GM19395 (cell line): ENCODE measurements around the gene CHN2.

ENCODE experiments used
- ATAC-seq: cut with Tn5 transposase; IDR thresholded peaks from one replicate; pipeline ENCODE4 v1.9.1; 2021; ENCODE audit warnings: mild to moderate bottlenecking, moderate library complexity; ENCODE audit not compliant: unreplicated experiment

The CHN2 gene

DNA sequence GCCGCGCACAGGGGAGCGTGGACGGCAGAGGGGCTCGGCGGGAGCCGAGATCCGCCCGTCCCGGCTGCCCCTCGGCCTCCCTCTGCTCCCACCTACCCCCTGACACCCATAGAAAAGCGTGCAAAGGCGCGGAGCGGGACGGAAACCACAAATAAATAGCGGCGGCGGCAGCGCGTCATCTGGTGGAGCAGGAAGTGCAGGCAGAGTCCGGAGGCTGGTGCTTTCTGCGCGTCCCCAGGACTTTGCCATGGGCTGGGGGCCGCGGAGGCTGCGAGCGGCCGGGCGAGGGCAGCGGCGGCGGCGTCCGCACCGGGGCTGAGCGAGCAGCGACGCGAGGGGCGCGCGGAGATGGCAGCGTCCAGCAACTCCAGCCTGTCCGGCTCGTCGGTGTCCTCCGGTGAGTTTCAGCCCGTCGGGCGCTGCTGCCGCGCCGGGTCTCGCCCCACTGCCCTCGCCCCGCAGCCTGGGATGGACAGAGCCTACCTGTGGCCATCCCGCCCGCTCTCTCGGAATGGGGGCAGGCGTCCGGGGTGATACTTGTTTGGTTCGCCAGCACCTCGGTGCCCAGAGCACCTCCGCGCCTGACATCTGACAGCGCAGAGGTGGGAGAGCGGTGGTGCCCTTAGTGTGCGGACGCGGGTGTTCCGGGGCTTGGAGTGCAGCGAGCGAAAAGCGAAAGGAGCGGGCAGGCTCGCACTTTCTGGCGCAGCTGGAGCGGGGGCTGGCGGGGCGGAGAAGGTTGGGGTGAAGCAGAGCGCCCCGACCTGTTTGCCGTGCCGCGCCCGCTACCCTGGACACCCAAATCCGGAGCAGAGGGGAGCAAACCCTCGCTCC, at the start of gene CHN2:
Gene CHN2, plus strand, starts transcription at position 182 of the 834 bp plus-strand sequence.
- no peak for ATAC-seq

DNA sequence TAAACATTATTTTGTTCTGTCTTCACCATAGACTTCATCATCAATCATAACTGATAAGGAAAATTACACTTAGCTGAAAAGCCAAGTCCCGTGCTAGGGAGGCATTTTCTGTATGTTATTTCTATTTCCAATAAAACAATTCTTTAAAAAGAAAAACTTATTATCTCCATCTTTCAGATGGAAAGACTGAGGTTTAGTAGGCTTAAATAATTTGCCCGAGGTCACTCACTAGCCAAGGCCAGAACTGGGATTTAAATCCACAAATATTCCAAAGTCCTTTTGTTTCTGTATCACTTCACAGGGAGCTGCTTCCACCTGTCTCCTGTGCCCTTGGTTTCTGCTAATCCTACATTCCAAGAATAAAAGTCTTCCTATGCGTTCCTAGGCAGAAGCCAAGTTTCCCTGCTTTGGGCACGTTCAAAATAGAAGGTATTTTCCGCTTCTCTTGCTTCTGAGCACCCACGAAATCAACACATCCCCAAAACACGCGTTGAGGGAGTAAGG, 49.0 kb upstream of the CHN2 start:
- no peak for ATAC-seq

DNA sequence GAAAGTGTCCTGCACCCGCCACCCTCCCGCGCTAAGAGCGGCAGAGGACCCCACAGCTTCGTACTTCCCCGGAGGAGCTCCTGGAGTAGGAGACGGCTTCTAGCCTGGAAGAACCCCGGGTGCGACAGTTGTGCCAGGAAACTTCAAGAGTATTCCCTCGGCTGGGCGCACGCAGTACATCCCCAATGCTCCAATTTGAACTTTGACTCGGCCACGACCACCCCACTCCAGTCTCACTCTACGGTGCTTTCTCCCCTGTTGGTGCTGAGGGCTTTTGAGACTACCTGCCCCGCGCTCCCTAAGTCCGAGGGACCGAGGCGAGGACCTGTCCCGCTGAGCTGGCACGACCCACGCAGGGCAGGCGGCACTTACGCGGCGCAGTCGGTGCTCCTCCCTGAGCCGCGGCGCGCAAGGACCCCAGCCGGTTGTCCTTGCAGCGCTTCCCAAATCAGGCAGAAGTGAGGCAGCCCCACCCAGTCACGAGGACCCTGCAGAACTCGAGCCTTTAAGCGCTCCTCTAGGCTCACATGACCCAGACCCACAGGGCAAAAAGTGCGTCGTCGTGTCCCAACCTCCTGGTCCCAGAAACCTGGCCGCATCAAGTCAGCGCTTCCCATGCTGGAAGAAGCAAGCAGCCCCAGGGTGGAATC, 48.4 kb upstream of the CHN2 start, which contains the start of gene CPVL:
Gene CPVL, minus strand, starts transcription at position 481 of the 650 bp plus-strand sequence. CDS start 25,476 bp downstream, outside the sequence.
- ATAC-seq: no peak

DNA sequence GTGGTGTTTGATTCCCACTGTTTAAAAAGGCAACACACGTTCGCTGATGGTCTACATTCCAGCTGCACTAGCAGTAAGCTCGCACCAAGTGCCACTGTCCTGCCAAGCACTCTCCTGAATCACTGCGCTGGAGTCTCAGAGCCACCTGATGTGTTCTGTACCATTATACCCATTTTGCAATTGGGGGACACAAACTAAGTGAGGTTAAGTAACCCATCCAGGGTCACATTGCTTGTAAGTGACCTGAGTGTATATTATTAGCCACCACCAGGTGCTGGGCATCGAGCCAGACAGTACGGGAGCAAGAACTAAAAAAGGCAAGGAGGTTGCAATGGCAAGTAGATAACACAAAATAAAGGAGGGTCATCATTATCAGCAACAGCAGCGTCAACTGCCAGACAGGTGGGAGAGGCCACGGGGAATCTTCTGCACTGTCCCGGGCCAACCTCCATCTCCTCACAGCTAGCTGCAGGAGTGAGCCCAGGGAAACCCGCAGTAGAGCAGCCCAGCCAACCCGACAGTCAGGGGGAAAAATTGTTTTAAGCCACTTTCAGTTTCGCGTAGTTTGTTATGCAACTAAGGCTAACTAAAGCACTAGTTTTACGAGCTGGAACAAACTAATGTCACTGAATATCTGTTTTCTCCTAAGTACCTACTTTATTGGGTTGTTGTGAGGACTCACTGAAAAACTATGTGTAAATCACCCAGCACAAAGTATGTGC, 47.5 kb upstream of the CHN2 start:
- no peak for ATAC-seq

DNA sequence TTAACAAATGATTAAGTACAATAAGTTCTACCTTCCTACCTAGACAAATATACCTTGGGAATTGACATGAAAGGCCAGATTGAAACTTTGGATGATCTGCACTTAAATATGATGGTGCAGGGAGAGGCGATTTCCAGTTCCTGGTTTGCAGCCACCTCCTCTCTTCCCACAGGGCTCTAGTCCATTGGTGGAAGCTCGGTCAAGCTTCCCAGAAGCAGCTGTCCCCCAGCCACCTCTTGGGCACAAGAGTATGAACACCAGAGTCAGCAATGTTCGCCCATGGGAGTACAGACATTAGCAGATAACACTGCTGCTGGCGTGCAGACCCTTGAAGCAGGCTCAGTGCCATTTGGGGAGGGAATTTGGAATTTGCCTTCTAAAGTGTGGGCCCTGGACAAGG, 46.8 kb upstream of the CHN2 start:
- ATAC-seq: no peak

DNA sequence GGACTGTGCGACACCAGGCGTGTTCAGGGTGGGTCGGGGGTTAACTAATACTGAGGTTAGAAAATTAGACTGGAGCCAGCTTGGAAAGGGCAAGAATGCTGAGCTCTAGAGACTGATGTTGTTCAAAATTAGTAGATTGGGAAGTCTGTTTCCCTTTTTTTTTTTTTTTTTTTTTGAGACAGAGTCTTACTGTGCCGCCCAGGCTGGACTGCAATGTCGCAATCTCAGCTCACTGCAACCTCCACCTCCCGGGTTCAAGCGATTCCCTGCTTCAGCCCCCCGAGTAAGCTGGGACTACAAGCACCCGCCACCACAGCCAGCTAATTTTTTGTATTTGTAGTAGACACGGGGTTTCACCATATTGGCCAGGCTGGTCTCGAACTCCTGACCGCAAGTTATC, 45.5 kb upstream of the CHN2 start:
- ATAC-seq: no peak

DNA sequence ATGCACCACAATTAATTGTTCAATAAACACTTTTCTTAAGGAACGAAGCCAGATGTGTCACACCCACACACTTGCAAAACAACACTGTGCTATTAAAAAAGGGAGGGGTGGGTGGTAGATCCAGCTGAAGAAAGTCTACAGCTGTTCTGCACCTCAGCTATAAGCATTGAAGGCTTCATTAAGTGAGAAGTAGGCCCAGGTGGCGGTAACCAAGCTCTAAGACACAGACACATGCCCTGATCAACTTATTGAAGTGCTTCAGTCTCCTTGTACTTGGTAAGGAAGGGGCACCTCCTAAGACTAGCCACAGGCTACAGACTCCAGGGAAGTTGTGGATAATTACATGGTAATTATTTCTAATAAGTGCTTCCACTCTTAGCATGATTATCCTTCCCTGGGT, 43.7 kb upstream of the CHN2 start:
- no peak for ATAC-seq

DNA sequence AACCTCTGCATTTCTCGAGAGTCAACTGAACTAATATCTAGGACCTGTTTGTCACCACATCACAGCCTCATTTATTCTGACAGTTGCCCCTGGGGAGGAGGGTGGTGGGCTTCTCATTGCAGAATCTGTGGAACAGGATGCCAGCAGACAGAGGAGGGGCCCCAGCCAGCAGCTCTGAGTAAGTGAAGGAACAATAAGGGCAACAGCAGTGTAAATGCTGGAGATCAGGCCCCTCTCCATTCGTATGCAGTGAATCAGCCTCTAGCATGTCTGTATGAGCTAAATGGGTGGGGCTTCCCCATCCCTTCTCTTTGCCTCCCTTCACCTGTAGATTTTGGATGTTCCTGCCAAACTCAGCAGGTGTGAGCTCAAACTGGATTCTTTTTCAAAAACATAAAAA, 40.5 kb upstream of the CHN2 start:
- ATAC-seq: no peak

DNA sequence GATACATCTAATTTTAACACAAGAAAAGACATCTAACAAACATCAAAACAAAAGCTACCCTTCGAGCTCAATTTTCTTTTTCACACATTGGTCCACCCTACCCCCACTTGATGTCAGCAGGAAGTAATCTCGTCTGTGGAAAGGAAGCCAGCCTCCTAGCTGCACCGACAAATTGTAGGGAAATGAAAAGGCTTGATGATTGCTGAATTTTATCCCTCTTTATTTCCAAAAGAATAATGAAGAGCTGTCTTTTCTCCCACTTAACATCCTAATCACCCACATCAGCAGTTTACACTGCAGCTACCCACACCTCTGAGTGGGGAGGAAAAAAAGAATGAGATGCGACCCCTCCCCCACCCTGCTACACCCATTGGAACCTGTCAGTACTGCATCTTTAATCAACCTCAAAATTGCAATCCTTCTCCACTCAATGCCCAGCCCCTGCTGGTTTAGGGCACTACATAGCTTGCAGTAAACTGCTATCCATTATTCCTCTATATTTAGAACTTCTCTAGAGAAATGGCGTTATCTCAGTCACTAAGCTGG, 37.6 kb upstream of the CHN2 start:
- no peak for ATAC-seq

DNA sequence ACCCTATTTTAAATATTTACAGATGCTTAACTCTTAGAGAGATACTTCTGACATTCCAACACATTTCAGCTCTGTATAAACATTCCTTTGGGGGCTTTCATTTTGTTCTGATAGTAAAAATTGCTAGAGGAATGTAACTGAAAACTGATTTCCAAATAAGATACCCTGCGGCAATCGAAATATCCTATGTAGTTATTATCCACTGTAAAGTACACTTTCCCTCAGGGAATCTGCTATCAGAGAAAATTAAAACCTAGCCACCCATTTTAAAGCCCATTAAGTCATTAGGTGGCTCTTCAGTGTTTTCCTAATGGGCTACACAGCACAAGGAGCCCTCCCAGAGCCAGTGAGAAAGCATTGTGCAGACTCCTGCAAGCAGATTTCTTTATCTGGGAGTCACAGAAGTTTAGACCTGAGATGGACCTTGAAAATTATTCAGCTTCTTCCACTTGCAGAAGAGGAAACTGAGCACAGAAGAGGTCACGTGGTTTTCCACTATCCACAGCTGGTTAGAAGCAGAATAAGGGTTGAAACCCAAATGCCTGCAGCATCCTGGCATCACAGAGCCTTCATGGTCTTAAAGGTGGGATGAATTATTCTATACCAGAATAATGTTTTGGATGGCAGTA, 35.7 kb upstream of the CHN2 start:
- ATAC-seq: no peak

DNA sequence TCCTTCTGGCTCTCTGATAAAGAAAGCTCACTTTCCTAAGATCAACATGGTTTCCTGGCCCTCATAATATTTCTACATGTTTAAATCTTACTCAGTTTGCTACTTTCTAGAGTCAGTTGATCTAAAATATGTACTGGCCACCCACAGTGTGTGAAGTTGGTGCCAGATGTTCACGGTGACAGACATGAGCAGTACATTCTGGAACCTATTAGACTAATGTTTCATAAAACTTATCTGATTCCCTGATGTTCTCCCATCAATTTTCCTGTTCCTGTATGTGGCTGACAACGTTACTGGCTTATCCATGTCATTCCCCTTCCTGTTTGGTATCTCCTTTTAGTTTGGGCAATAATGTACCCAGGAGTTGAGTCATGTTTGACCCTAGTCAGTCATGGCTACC, 34.5 kb upstream of the CHN2 start:
- no peak for ATAC-seq

DNA sequence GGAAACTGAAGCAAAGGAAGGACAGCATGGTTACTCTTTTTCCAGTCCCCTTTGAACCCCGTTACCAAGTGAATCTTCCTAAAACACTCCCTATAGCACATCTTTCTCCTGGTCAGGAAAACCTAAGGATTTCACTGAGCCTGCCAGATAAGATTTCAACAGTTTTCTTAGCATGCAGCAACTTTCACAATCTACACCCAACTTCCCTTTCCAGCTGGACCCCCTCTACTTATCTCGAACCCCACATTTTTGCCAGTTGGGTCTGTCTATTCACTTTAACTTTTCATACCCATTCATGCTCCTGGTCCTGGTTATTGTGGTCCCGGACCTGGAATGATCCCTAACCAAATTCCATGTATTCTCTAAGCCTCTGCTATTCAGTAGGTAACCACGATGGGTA, 33.3 kb upstream of the CHN2 start:
- ATAC-seq: no peak

DNA sequence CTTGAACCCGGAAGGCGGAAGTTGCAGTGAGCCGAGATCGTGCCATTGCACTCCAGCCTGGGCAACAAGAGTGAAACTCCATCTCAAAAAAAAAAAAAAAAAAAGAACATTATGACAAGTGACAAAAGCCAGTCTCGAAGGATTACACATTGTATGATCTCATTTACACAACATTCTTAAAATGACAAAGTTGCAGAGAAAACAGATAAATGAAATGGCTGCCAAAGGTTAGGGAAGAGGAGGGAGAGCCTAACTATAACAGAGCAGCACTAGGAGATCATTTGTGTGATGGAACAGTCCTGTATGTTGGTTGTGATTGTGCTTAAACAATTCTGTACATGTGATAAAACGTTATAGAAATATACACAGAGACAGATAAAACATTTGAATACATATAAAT, 32.0 kb upstream of the CHN2 start:
- ATAC-seq: no peak

DNA sequence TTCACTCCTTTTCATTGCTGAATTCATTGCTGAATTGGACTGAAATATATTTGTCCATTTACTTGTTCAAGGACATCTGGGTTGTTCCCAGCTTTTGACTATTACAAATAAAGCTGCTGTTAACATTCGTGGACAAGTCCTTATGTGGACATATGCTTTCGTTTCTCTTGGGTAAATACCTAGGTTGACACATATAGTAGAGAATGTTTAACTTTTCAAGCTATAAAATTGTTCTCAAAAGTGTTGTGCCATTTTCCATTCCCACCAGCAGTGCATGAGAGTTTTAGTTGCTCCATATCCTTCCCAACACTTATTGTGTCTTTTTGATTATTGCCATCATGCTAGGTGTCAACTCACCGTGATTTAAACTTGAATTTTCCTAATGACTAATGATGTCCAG, 30.7 kb upstream of the CHN2 start:
- ATAC-seq: no peak

DNA sequence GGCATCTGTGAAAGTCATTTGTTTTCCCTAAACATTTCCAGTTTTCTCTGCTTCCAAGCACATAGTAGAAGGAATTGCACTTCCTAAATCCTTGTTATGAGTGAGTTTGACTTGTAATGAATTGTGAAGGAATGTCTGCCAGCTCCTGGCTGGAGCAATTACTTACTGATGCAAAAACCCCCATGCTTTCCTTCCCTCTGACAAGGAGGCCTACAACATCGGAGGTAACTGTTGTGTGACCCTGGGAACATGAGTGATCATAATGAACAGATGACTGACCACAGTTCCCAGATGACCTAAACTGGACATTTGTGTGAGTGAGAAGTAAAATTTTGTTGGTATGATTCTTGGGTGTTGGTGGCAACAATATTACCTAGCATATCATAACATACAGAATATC, 26.9 kb upstream of the CHN2 start:
- ATAC-seq: no peak

DNA sequence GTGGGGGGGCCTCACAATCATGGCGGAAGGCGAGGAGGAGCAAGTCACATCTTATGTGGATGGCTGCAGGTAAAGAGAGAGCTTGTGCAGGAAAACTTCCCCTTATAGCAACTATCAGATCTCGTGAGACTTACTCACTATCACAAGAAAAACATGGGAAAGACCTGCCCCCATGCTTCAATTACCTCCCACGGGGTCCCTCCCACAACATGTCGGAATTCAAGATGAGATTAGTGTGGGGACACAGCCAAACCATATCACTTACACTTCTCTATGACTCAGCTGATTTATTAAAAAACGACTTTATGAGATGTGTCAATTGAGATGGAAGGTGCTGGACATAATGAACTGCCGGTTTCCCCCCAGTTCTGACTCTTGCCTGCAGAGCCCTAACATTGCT, 23.8 kb upstream of the CHN2 start:
- no peak for ATAC-seq

DNA sequence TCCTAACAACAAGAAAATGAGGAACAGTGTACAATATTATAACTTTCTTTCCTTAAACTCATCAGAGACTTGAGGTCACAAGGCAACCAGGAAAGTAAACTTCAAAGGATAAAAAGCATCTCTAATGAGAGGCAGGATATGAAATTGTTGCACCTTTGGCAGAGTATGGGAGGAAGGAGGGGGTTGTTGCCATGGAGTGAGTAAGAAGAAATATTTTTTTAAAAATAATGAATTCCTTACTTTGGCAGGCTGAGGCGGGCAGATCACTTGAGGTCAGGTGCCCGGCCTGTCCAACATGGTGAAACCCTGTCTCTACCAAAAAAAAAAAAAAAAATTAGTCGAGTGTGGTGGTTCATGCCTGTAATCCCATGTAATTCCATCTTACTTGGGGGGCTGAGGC, 21.1 kb upstream of the CHN2 start:
- no peak for ATAC-seq

DNA sequence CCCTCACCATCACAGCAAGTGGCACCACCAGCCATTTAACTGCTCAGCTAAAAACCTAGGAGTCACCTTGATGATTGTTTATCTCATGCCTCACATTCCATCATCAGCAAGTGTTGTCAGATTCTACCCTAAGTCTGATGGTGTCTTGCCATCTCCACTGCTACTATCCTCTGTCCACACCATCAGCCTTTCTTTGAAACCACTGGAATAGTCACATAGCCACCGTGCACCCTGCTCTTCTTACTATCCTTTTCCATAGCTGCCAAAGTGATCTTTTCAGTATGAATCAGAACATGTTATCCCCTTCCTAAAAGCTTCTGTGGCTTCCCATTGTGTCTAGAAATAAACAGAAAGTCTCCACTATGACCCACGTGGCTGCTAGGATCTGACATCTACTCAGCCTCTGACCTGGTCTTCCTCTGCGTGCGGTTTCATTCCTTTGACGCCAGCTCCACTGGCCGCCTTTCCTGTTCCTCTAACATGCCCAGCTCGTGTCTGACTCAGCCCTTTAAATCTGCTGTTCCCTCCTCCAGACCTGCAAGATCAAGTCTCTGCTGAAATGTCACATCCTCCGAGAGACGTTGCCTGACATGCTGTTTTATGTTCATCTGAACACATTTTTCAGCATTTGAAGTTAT, 16.5 kb upstream of the CHN2 start:
- no peak for ATAC-seq

DNA sequence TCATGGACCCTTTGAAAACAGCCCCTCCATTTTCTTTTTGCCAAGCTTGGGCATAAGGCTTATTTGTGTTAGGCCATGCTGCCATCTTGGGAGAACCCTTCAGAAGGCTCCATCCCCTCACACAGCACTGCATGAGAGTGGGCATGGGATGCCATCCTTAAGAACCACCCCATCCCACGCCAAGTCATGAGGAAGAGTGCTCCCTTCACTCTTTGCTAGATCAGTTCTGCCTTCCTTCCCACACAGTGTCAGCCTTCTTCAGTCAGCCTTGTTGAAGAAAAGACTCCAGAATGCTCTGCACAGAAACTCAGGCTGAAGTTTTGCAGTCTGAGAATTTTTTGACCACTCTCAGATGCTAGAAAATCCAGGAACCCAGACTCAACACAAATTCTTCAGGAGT, 15.5 kb upstream of the CHN2 start:
- no peak for ATAC-seq

DNA sequence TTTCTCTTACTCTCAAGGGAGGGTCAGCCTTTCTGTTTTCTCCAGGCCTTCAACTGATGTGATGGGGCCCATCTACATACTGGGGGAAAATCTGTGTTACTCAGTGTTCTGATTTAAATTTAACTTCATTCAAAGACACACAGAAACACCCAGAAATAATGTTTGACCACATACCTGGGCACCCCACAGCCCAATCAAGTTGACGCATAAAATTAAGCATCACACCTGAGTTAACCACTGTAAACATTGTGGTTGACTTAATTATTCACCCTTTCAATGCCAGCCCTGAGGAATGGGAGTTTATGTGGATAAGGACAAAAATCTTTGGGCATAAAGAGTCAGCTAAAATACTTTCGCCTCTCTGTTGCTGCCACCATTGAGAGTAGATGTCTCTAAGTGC, 10.0 kb upstream of the CHN2 start:
- ATAC-seq: no peak
